Stomach (tissue), 9 donors: Measurements from ENCODE around the gene ZNF296. TPM values are rescaled to one million over a fixed set of nuclear protein-coding genes. Genes with fewer than 3 reads are reported as not detected.

Experiments used
- DNase-seq, 2 donors: peaks; one replicate each; pipeline versions ENCODE4 v3.0.0 to v3.0.0-alpha.2; 2013 to 2019
- H3K27ac ChIP-seq, 5 donors: fragments of 200-600 bp in 4 of 5; sonication (generic) in 4 of 5; one replicate each; pipeline ENCODE4 v1.5.1; 2013 to 2019; ENCODE audit warnings: mild to moderate bottlenecking in 1 of 5, moderate library complexity in 1 of 5
- H3K27me3 ChIP-seq, 3 donors: fragments of 200-600 bp; sonication (generic); one replicate each; pipeline ENCODE4 v1.5.1; 2017 to 2019; ENCODE audit warnings: mixed run types in 1 of 3
- H3K36me3 ChIP-seq, 4 donors: fragments of 200-600 bp; sonication (generic); 1 replicate in 3 of 4; 2 replicates in 1 of 4; pipeline ENCODE4 v1.5.1; 2016 to 2019
- H3K4me1 ChIP-seq, 4 donors: fragments of 200-600 bp; sonication (generic); one replicate each; pipeline ENCODE4 v1.5.1; 2016 to 2019
- H3K4me3 ChIP-seq, 4 donors: fragments of 200-600 bp; sonication (generic) in 3 of 4; one replicate each; pipeline ENCODE4 v1.5.1; 2016 to 2019; ENCODE audit warnings: mild to moderate bottlenecking in 1 of 4
- H3K9me3 ChIP-seq, 4 donors: fragments of 200-600 bp; sonication (generic); one replicate each; pipeline ENCODE4 v1.5.1; 2016 to 2019
- EP300 ChIP-seq: sonication (generic); formaldehyde crosslinking; IDR thresholded peaks from one replicate; pipeline ENCODE4 v1.6.1; 2017; ENCODE audit warnings: antibody characterized with exemption
- POLR2A ChIP-seq, 4 donors: fragments of 450-650 bp; IDR thresholded peaks; one replicate each; pipeline ENCODE4 v1.6.1; 2016; ENCODE audit warnings: antibody characterized with exemption in 4 of 4, control low read depth in 2 of 4, mild to moderate bottlenecking in 1 of 4, moderate library complexity in 1 of 4
- POLR2AphosphoS5 ChIP-seq, 3 donors: sonication (generic); formaldehyde crosslinking; IDR thresholded peaks; one replicate each; pipeline ENCODE4 v1.6.1; 2016; ENCODE audit warnings: antibody characterized with exemption in 3 of 3
- WGBS, 5 donors: extraction: QIAGEN DNeasy Blood & Tissue Kit in 3 of 5; methylation state at CpG; one replicate each; pipeline versions ENCODE4 v1.1.5 to v1.1.7; 2013 to 2018; 5-methylcytosine and 5-hydroxymethylcytosine counted together
- intact Hi-C: fragments of 100-400 bp; cut with DNase I; formaldehyde crosslinking; loops from one replicate; pipeline ENCODE4 v1.15.1; 2023; ENCODE audit warnings: low total_unique reads
- polyA plus RNA-seq, 3 donors: library from polyadenylated mRNA; stranded (reverse); fragments of 200-250 nt; gene quantifications; one replicate each; pipeline ENCODE4 v1.2.3, GENCODE V29; 2013
- total RNA-seq, 5 donors: library from RNA; depleted of rRNA; stranded (reverse); fragments of >200 nt; gene quantifications; one replicate each; pipeline versions ENCODE4 v1.1.0 to v1.2.3, GENCODE V29; 2014 to 2016
- TF ChIP-seq, protein P1 (sequence below), 7 experiments: fragments of 450-650 bp in 4 of 7; fragments of 200-600 bp in 3 of 7; sonication (generic) in 3 of 7; IDR thresholded peaks; one replicate each; pipeline ENCODE4 v1.5.1; 2016 to 2019; ENCODE audit warnings: antibody characterized with exemption in 7 of 7, control low read depth in 2 of 7, mild to moderate bottlenecking in 1 of 7
- donor health status: healthy with polysubstance abuse.
- donor health status: Bipolar disorder and iron deficiency.
- donor health status: healthy.

Gene ZNF296
- total and polyA plus RNA-seq, 8 donors, result 0.45 to 13.4 (median 5.0) TPM; not detected in 1

DNA sequence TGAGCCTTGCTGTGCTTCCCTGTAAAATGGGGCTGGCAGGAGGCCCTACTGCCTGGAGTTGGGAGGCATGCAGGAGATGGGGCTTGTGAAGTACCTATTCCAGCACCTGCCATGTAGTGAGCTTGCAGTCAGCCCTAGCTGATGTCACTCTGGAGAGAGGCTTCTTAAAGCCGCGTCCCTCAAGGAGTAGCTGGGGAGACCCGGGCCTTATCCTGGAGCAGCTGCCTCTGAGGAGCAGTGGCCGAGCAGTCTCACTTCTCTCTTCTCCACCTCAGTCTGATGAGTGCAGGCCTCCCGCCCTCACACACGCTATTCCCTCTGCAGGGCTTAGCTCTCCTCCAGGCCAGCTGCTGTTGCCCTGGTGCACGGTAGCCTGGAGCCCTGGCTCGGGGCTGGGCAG lies 19.4 kb downstream of the ZNF296 start:
- H3K36me3 ChIP-seq, result peaks cover 89 to 100% (median 100%) of the 10 kb centered on the region in 4 donors
- H3K27me3 ChIP-seq, result no peaks in the 10 kb centered on the region
- H3K9me3 ChIP-seq, result no peaks in the 10 kb centered on the region
- peaks cover 11 to 37% (median 27%) of the 10 kb centered on the region in 4 donors for H3K4me1 ChIP-seq
- intact Hi-C loops, result no loop called here
- WGBS, 5 donors, result 84 to 94% (median 90%) methylated on average over 5 to 8 of the region's 8 CpGs
- H3K27ac ChIP-seq, result no peak overlapping the region
- no peak overlapping the region for H3K4me3 ChIP-seq
- TF ChIP-seq, protein P1, sequence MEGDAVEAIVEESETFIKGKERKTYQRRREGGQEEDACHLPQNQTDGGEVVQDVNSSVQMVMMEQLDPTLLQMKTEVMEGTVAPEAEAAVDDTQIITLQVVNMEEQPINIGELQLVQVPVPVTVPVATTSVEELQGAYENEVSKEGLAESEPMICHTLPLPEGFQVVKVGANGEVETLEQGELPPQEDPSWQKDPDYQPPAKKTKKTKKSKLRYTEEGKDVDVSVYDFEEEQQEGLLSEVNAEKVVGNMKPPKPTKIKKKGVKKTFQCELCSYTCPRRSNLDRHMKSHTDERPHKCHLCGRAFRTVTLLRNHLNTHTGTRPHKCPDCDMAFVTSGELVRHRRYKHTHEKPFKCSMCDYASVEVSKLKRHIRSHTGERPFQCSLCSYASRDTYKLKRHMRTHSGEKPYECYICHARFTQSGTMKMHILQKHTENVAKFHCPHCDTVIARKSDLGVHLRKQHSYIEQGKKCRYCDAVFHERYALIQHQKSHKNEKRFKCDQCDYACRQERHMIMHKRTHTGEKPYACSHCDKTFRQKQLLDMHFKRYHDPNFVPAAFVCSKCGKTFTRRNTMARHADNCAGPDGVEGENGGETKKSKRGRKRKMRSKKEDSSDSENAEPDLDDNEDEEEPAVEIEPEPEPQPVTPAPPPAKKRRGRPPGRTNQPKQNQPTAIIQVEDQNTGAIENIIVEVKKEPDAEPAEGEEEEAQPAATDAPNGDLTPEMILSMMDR (IDR thresholded peaks at IDR 0.05), result no peak
- TF ChIP-seq EP300 (no peak), POLR2AphosphoS5 (IDR thresholded peaks at IDR 0.05) (no peak), POLR2A (IDR thresholded peaks at IDR 0.05) (no peak)
- no peak for DNase-seq

DNA sequence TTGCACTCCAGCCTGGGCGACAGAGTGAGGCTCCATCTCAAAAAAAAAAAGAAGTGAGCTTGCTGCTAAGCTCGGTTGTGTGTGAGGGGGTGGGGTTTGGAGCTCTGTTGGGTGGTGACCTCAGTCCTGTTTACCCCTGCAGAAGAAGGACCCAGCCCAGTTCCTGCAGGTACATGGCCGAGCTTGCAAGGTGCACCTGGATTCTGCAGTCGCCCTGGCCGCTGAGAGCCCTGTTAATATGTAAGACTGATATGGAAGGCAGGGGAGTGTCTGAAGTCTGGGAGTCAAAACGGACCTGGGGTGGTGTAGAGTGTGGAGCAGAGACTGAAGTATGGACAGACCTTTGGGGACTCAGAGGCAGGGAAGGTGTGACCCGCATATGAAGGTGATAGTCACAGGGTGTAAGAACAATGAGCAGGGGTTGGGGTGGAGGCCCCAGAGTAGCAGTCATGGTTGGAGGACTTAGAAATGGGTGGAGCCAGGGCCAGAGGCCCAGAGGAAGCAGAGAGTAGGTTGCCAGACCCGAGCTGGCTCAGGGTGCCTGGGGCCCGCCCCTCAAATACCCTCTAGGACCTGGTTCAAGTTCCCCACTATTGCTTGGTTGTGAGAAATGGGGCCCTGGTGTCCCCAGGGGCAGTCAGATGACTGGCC lies 24.2 kb downstream of the ZNF296 start:
- Histone ChIP-seq H3K36me3 (peaks cover 41 to 62% (median 60%) of the 10 kb centered on the region in 4 donors), H3K9me3 (no peaks in the 10 kb centered on the region), H3K27me3 (no peaks in the 10 kb centered on the region), H3K27ac (peak overlapping the region; percentile 75 to 81 (median 78)), H3K4me1 (peaks cover 39 to 75% (median 72%) of the 10 kb centered on the region in 4 donors), H3K4me3 (peak overlapping the region in 1 of 4 donors; percentile 1)
- 24 to 57% (median 29%) methylated on average over 8 to 9 of the region's 9 CpGs for WGBS, 5 donors
- TF ChIP-seq EP300, result no peak
- peak in 1 of 3 donors; percentile 18 for TF ChIP-seq POLR2AphosphoS5 (IDR thresholded peaks at IDR 0.05)
- TF ChIP-seq, protein P1 (IDR thresholded peaks at IDR 0.05), result no peak
- no peak for TF ChIP-seq POLR2A (IDR thresholded peaks at IDR 0.05)
- DNase-seq, result peak; percentile 85 to 90
- intact Hi-C loops, result no loop called here

DNA sequence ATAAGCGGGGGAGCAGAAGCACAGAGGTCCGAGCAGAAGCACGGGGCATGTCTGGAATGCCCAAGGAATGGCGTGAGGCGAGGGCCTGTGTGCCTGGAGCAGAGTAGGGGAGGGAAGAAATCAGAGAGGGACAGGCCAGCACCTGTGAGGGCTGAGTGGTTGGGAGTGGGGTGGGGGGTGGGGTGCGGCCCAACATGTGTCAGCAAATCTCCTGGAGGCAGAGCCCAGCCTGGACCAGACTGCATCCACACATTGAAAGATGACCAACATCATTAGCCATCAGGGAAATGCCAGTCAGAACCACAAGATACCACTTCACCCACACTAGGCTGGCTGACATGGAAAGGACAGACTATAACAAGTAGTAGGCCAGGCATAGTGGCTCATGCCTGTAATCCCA lies 26.2 kb downstream of the ZNF296 start:
- Histone ChIP-seq H3K4me3 (no peak overlapping the region), H3K9me3 (no peaks in the 10 kb centered on the region), H3K27me3 (no peaks in the 10 kb centered on the region), H3K36me3 (peaks cover 24 to 60% (median 58%) of the 10 kb centered on the region in 4 donors), H3K27ac (peak overlapping the region; percentile 1 to 80 (median 48)), H3K4me1 (peaks cover 57 to 95% (median 92%) of the 10 kb centered on the region in 4 donors)
- TF ChIP-seq EP300, result no peak
- no peak for DNase-seq
- intact Hi-C loops, result no loop called here
- 85 to 90% (median 89%) methylated on average over 6 of the region's 6 CpGs for WGBS, 5 donors

DNA sequence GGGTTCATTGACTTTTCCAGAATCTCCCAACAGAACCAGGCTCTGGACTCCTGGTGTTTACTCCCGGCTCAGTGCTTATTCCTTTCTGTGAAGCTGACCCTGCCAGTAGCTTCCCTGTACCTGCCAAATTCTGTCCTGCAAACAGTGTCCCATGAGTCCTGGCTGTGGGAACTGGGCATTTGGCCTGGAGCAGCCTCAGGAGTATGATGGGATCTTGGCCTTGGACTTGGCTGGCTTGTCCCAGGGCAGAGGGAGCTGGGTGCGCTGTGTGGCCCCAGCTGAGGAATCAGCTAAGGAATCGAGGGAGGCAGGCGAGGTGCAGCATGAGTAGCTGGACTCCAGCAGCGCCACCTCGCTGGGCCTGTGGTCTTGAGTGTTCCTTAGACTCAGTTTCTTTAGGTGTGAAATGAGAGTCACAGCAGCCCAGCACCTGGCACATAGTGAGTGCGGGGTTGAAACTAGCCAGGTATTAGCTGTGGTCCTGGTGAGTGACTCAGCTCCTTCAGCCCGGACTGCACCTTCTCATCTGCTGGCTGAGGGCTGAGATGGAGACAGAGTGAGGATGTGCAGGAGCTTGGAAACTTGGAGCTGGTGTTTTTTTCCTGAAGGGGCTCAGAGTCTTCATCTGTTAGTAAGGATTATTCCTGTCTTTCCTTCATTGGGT lies 27.1 kb downstream of the ZNF296 start:
- Histone ChIP-seq H3K4me3 (no peak overlapping the region), H3K36me3 (peaks cover 23 to 60% (median 58%) of the 10 kb centered on the region in 4 donors), H3K27ac (peak overlapping the region; percentile 13 to 80 (median 48)), H3K9me3 (no peaks in the 10 kb centered on the region), H3K27me3 (no peaks in the 10 kb centered on the region), H3K4me1 (peaks cover 65 to 100% (median 99%) of the 10 kb centered on the region in 4 donors)
- 35 to 81% (median 58%) methylated on average over 8 of the region's 8 CpGs for WGBS, 5 donors
- intact Hi-C loops, result no loop called here
- TF ChIP-seq POLR2AphosphoS5 (IDR thresholded peaks at IDR 0.05) (no peak), EP300 (no peak), POLR2A (IDR thresholded peaks at IDR 0.05) (no peak)
- TF ChIP-seq, protein P1 (IDR thresholded peaks at IDR 0.05), result no peak
- peak in 1 of 2 donors; percentile 78 for DNase-seq
